KOPT-K1 (cell line): ENCODE results near the gene ACSL4.
"Not testable (repeated sequence)": the region's sequence is repeated elsewhere in the genome, so short reads cannot be mapped to it uniquely, and the experiment has no call there.

Source experiments
- H3K27ac ChIP-seq: fragments of 200-600 bp; sonication (generic); 2 replicates; pipeline ENCODE4 v1.5.1; 2016; ENCODE audit warnings: antibody characterized with exemption, mild to moderate bottlenecking, low read depth, low read length; ENCODE audit not compliant: poor library complexity, severe bottlenecking
- H3K36me3 ChIP-seq: fragments of 200-600 bp; sonication (generic); 2 replicates; pipeline ENCODE4 v1.5.1; 2017; ENCODE audit warnings: antibody characterized with exemption, mild to moderate bottlenecking, low read length, moderate library complexity; ENCODE audit not compliant: insufficient read depth
- H3K9me3 ChIP-seq: fragments of 200-600 bp; sonication (generic); 2 replicates; pipeline ENCODE4 v1.5.1; 2017; ENCODE audit warnings: antibody characterized with exemption, low read length, mild to moderate bottlenecking; ENCODE audit not compliant: insufficient read depth, poor library complexity, severe bottlenecking

ACSL4 gene

GRCh38 chrX:109660435-109661143 lies 72.5 kb downstream of the ACSL4 start:
- H3K36me3 ChIP-seq = peaks cover 82% of the 10 kb centered on the region
- H3K27ac ChIP-seq = no peak overlapping the region
- H3K9me3 ChIP-seq = no peaks in the 10 kb centered on the region

- Histone ChIP-seq H3K36me3 (peaks cover 71% of the 10 kb centered on the region), H3K9me3 (no peaks in the 10 kb centered on the region)
Observed at GRCh38 chrX:109658391-109658790, 74.7 kb downstream of the ACSL4 start.

DNA sequence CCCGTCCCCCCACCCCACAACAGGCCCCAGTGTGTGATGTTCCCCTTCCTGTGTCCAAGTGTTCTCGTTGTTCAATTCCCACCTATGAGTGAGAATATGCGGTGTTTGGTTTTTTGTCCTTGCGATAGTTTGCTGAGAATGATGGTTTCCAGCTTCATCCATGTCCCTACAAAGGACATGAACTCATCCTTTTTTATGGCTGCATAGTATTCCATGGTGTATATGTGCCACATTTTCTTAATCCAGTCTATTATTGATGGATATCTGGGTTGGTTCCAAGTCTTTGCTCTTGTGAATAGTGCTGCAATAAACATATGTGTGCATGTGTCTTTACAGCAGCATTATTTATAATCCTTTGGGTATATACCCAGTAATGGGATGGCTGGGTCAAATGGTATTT lies 75.7 kb downstream of the ACSL4 start:
- not testable (repeated sequence) for H3K9me3 ChIP-seq, H3K27ac ChIP-seq
- peaks cover 61% of the 10 kb centered on the region for H3K36me3 ChIP-seq

More at GRCh38 chrX:109658391-109658790, 74.7 kb downstream of the ACSL4 start:
- no peak overlapping the region for H3K27ac ChIP-seq

DNA sequence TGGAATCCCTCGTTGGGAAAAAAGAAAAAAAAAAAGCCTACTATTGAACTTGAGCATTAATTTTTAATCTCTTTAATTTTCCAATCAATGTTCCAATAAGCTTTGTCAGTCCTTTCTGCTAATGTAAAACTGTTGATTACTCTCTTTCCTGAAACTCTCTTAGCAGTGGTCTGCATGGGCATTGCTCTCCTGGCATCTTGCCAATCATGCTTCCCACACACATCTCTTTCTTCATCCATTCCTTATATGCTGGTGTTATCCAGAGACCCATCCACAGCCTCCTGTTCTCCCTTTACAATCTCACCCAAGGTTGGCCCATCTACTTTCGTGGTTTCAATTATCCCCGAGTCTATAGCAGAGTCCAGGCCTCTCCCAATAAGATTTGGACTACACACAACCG lies 76.3 kb downstream of the ACSL4 start:
- Histone ChIP-seq H3K36me3 (peaks cover 61% of the 10 kb centered on the region), H3K9me3 (no peaks in the 10 kb centered on the region), H3K27ac (no peak overlapping the region)

DNA sequence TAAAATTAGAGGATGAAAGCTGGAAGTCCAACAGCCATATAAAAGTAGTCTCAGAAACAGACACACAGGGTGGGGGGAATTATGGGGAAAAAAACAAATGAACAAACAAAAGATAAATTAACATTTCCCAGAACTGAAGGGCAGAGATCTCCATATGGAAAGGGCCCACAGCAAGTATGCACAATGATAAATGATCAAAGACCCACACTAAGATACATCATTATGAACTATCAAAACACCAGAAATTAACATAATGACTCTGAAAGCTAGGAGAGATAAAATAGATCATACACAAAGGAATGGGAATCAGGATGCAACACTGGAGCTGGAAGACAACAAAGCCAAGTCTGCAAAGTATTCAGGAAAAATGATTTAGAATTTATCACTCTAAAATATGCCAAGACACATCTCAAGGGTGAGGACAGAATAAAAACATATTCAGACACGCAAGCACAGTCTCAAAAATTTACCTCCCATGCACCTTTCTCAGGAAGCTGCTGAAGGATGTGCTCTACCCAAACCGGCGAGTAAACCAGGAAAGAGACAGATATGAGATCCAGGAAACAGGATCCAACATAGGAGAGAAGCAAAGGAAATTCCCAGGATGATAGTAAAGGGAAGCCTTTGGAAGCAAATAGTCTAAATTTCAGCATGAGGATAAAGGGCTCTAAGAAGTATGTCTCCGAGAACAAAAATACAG lies 77.4 kb downstream of the ACSL4 start:
- H3K9me3 ChIP-seq = no peaks in the 10 kb centered on the region
- peaks cover 54% of the 10 kb centered on the region for H3K36me3 ChIP-seq
- no peak overlapping the region for H3K27ac ChIP-seq

DNA sequence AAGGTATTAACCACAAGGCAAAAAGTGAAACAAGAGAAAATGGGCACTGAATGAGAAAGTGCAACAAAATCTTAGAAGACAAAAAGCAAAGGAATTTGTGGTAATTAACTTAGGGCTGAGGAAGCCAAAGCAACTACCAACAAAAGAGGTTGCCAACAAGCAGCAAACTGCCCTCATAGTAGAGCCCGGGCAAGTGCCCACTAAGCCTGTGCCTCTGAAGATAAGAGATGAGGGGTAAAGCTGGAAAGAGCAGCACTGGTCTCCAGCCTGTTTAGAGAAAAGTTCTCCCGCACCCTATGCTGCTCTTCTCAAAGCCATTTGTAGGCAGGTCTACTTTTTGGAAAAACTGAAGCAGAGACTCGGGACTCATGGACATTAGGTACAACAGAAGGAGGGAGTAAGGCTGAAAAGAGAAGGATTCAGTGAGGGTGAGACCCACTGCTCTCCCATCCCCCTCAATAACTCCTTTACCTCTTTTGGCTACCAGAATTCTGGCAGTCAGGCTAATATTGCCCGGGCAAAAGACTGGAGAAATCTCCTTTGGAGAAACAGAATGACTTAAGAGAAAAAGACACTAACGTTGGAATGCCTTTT lies 78.4 kb downstream of the ACSL4 start:
- H3K27ac ChIP-seq = no peak overlapping the region
- H3K36me3 ChIP-seq = peaks cover 44% of the 10 kb centered on the region
- H3K9me3 ChIP-seq = no peaks in the 10 kb centered on the region

DNA sequence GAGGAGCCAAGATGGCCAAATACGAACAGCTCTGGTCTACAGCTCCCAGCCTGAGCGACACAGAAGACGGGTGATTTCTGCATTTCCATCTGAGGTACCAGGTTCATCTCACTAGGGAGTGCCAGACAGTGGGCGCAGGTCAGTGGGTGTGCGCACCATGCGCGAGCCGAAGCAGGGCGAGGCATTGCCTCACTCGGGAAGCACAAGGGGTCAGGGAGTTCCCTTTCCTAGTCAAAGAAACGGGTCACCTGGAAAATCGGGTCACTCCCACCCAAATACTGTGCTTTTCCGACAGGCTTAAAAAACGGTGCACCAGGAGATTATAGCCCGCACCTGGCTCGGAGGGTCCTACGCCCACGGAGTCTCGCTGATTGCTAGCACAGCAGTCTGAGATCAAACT lies 88.4 kb downstream of the ACSL4 start:
- not testable (repeated sequence) for H3K9me3 ChIP-seq, H3K36me3 ChIP-seq, H3K27ac ChIP-seq

- peaks cover 5% of the 10 kb centered on the region; the same call in 1 of the 2 replicates for H3K36me3 ChIP-seq
- H3K27ac ChIP-seq = no peak overlapping the region
- H3K9me3 ChIP-seq = no peaks in the 10 kb centered on the region
Observed at GRCh38 chrX:109643687-109644086, 89.4 kb downstream of the ACSL4 start.

GRCh38 chrX:109638158-109638557 lies 94.9 kb downstream of the ACSL4 start:
- no peaks in the 10 kb centered on the region for H3K9me3 ChIP-seq
- no peaks in the 10 kb centered on the region for H3K36me3 ChIP-seq
- no peak overlapping the region for H3K27ac ChIP-seq

DNA sequence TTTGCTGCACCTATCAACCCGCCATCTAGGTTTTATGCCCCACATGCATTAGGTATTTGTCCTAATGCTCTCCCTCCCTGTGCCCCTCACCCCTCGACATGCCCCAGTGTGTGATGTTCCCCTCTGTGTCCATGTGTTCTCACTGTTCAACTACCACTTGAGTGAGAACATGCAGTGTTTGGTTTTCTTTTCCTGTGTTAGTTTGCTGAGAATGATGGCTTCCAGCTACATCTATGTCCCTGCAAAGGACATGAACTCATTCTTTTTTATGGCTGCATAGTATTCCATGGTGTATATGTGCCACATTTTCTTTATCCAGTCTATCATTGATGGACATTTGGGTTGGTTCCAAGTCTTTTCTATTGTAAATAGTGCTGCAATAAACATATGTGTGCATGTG lies 95.6 kb downstream of the ACSL4 start:
- H3K27ac ChIP-seq, H3K36me3 ChIP-seq, H3K9me3 ChIP-seq: not testable (repeated sequence)

DNA sequence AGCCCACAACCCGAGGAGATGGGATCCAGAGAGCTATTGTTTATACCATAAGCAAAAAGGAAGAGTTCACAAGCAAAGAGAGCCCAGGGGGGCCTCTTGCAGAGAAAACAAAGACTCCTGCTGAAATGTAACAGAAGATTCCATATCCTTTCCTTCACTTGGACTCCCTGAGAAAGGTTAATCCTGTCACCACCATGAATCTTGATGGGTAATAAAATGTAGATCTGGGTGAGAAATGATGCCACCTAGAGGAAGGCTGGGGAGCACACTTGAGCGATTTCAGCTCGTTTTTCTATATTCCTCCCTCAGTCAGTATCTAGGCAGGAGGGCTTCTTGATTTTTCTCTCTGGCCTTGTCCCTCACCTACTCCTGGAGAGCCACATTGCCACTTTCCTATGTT lies 97.9 kb downstream of the ACSL4 start:
- no peaks in the 10 kb centered on the region for H3K36me3 ChIP-seq
- no peaks in the 10 kb centered on the region for H3K9me3 ChIP-seq
- H3K27ac ChIP-seq = no peak overlapping the region

DNA sequence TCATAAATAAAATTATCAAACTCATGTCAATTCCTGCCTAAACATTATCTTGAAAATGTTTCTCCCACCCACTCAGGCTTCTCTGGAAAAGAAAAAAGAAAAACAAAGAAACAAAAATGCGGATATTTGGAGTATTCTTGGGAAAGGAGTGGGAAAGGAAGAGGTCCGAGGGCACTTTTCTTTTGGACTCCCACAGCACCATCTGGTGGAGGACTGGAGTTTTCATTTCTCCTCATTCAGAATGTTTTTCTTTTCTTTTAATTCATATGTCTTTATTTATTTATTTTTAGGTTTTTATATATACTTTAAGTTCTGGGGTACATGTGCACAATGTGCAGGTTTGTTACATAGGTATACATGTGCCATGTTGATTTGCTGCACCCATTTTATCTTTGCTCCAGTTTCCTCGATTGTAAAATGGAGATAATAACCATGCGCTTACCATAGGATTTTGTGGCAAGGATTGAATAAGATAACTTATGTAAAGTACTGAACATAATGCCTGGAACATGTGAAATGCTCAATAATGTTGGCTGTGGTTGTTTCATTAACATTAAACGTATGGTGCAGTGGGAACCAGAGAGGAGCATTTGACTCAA lies 100.1 kb downstream of the ACSL4 start:
- Histone ChIP-seq H3K9me3 (no peaks in the 10 kb centered on the region), H3K36me3 (no peaks in the 10 kb centered on the region), H3K27ac (no peak overlapping the region)

GRCh38 chrX:109629310-109629709 lies 103.7 kb downstream of the ACSL4 start:
- no peaks in the 10 kb centered on the region for H3K36me3 ChIP-seq
- no peak overlapping the region for H3K27ac ChIP-seq
- no peaks in the 10 kb centered on the region for H3K9me3 ChIP-seq

GRCh38 chrX:109626637-109627036 lies 106.4 kb downstream of the ACSL4 start:
- Histone ChIP-seq H3K36me3 (no peaks in the 10 kb centered on the region), H3K9me3 (no peaks in the 10 kb centered on the region), H3K27ac (no peak overlapping the region)
